Rectal smooth muscle tissue (tissue), 1 donor: ENCODE measurements around the gene CSTPP1.
A peak's percentile ranks its signal among the peaks of the same experiment; 100 is the strongest.

Experiments used
- H3K27ac ChIP-seq: one replicate; pipeline ENCODE4 v1.7.0; 2013; ENCODE audit warnings: low read depth, low read length, inconsistent platforms
- H3K27me3 ChIP-seq: one replicate; pipeline ENCODE4 v1.7.0; 2013; ENCODE audit warnings: low read length; ENCODE audit not compliant: control insufficient read depth, insufficient read depth
- H3K36me3 ChIP-seq: one replicate; pipeline ENCODE4 v1.7.0; 2013; ENCODE audit warnings: low read length; ENCODE audit not compliant: control insufficient read depth, insufficient read depth
- H3K4me1 ChIP-seq: one replicate; pipeline ENCODE4 v1.7.0; 2013; ENCODE audit warnings: low read length; ENCODE audit not compliant: control insufficient read depth, insufficient read depth
- H3K4me3 ChIP-seq: one replicate; pipeline ENCODE4 v1.7.0; 2013; ENCODE audit warnings: low read length
- H3K9ac ChIP-seq: one replicate; pipeline ENCODE4 v1.7.0; 2013; ENCODE audit warnings: low read length

CSTPP1 gene

DNA sequence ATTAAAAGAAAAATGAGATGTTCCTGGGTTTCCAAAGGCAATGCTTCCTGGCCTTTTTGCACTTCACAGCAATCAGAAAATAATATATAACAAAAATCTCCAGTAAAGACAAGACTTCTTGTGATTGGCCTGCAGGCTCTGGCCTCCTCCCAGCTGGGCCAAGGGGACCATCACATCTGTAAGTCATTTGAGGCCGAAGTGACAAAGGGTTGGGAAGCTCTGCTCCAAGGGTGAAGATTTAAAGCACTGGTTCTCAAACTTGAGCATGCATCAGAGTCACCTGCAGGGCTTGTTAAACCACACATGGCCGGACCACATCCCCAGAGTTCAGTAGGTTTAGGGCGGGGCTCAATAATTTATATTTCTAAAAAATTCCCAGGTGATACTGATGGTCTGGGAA, 208.0 kb downstream of the CSTPP1 start:
- H3K27me3 ChIP-seq = no peaks in the 10 kb centered on the region
- H3K36me3 ChIP-seq = no peaks in the 10 kb centered on the region
- H3K4me1 ChIP-seq = peaks cover 15% of the 10 kb centered on the region
- H3K4me3 ChIP-seq = no peak overlapping the region
- no peak overlapping the region for H3K27ac ChIP-seq
- H3K9ac ChIP-seq = no peak overlapping the region

DNA sequence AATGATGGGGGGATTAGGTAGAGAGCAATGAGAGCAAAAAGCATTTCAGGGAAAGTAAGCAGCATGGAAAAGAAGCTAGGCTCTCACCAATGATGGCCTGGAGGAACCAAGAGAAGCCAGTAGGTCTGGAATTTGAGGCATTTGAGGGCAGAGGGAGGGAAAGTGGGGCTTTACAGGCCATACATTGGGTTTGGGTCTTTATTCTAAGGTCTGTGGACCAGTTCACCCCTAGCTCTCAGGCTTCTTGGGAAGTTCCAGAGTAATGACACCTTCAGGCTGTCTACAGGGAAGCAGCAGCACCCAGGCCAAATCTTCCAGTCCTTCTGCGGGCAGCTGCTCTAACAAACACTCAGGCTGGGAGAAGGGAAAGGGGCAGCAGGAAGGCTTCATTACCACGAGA, 210.7 kb downstream of the CSTPP1 start:
- Histone ChIP-seq H3K9ac (no peak overlapping the region), H3K4me3 (no peak overlapping the region), H3K27me3 (no peaks in the 10 kb centered on the region), H3K4me1 (peaks cover 16% of the 10 kb centered on the region), H3K36me3 (peaks cover 2% of the 10 kb centered on the region), H3K27ac (no peak overlapping the region)

DNA sequence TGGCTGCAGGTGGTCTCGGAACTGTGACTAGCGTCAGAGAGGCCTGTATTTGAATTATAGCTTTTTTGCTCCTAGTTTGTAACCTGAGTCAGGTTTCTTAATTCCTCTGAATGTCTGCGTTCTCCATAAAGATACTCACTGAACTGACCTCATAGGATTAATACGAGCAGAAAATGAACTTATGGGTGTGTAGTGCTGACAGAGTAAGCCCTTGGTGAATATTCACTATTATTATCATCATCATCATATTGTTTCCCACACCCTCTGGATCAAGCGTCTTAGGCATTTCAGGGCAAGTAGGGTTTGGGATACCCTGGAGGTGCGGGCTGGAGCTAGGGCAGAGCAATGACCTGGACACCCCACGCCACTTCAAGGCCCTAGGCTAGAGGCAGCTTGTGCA, 211.1 kb downstream of the CSTPP1 start:
- Histone ChIP-seq H3K36me3 (peaks cover 2% of the 10 kb centered on the region), H3K4me1 (peaks cover 16% of the 10 kb centered on the region), H3K9ac (no peak overlapping the region), H3K4me3 (no peak overlapping the region), H3K27ac (no peak overlapping the region), H3K27me3 (no peaks in the 10 kb centered on the region)

DNA sequence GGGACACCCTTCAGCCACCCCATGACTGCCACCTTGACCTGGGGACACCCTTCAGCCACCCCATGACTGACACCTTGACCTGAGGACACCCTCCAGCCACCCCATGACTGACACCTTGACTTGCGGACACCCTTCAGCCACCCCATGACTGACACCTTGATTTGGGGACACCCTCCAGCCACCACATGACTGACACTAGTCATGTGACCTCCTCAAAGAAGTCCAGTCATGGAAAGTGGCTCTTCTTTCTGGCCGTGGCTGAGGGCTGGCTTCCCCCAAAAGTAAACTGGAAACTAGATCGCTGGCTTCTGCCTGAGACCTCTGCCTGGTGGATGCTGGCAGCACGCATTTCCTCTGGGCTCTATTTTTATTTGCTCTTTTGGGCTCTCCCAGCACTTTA, 211.7 kb downstream of the CSTPP1 start:
- Histone ChIP-seq H3K36me3 (peaks cover 2% of the 10 kb centered on the region), H3K4me1 (peaks cover 14% of the 10 kb centered on the region), H3K27me3 (no peaks in the 10 kb centered on the region), H3K4me3 (no peak overlapping the region), H3K27ac (no peak overlapping the region), H3K9ac (no peak overlapping the region)

DNA sequence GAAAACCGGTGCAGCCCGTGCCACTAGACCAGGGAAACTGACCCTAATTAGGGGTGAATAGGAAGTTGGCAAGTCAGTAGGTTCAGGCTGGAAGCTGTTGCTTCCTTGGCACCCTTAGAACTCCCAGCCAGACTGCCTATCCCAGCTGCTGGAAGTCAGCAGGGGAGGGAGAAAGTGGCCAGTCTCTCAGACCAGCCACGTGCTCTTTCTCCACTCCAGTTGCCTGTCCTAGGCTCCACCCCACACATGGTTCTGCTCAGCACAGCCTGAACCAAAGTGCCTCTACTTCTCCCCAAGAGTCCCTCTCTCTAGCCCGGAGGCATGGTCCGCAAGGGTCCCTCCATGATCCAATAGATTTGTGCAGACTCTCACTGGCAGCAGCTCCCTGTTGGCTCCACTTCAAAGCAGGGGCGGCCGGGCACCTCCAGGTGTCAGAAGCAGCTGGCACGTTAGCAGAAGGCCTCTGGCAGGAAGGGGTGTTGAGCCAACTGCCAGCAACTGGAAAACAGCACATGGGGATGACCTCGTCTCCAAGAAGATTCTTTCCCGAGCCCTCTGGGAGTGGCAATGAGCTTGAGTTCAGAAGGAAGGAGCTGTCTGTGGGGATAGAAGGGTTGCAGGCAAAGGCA, 212.5 kb downstream of the CSTPP1 start:
- Histone ChIP-seq H3K4me1 (peaks cover 14% of the 10 kb centered on the region), H3K27me3 (no peaks in the 10 kb centered on the region), H3K36me3 (peaks cover 2% of the 10 kb centered on the region), H3K4me3 (no peak overlapping the region), H3K9ac (no peak overlapping the region), H3K27ac (peak overlapping the region; percentile 46)

GRCh38 chr11:47149782-47150181, 213.2 kb downstream of the CSTPP1 start:
- H3K27ac ChIP-seq = peak overlapping the region; percentile 46

DNA sequence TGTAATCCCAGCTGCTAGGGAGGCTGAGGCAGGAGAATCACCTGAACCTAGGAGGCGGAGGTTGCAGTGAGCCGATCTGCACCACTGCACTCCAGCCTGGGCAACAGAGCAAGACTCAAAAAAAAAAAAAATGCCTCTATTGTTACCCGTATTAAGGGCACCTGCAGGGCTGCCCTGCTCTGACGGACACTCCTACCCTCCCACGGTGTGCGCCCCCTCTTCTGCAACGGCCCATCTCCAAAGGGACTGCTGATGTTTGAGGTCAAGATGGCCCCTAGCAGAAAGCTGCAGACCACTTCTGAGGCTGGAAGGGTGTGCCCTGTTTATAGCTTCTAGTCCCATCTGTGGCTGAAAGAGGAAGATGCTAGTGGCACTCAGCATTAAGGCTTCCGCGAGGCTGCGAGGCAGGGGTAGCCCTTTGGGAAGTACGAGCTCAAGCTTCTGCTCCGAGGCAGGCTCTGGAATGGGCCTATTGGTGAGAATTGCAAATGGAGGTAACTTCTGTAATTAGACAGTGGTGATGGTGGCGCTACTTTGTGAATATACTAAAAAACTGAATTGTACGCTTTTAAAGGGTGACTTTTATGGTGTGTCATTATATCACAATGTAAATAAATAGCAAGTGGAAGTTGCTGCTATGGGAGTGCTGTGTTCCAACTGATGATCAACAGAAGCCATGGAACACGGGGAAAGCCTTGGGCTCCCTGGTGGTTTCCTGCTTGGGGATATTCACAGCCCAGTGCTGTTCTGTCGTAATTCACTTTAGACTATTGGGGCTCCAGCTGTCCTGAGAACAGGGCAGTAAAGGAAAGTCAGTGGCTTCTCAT, 215.8 kb downstream of the CSTPP1 start:
- peaks cover 14% of the 10 kb centered on the region for H3K4me1 ChIP-seq
- no peaks in the 10 kb centered on the region for H3K27me3 ChIP-seq
- H3K9ac ChIP-seq = no peak overlapping the region
- H3K36me3 ChIP-seq = peaks cover 4% of the 10 kb centered on the region
- H3K27ac ChIP-seq = no peak overlapping the region
- no peak overlapping the region for H3K4me3 ChIP-seq

More at GRCh38 chr11:47149782-47150181, 213.2 kb downstream of the CSTPP1 start:
- Histone ChIP-seq H3K36me3 (peaks cover 2% of the 10 kb centered on the region), H3K4me1 (peaks cover 14% of the 10 kb centered on the region), H3K9ac (no peak overlapping the region), H3K27me3 (no peaks in the 10 kb centered on the region), H3K4me3 (no peak overlapping the region)

- no peak overlapping the region for H3K9ac ChIP-seq
- H3K36me3 ChIP-seq = peaks cover 4% of the 10 kb centered on the region
- peaks cover 14% of the 10 kb centered on the region for H3K4me1 ChIP-seq
- H3K27me3 ChIP-seq = no peaks in the 10 kb centered on the region
- no peak overlapping the region for H3K4me3 ChIP-seq
- no peak overlapping the region for H3K27ac ChIP-seq
These were observed 216.7 kb downstream of the CSTPP1 start for GRCh38 chr11:47152953-47153950.

GRCh38 chr11:47154616-47155570, 218.3 kb downstream of the CSTPP1 start:
- no peaks in the 10 kb centered on the region for H3K27me3 ChIP-seq
- H3K9ac ChIP-seq = no peak overlapping the region
- H3K36me3 ChIP-seq = peaks cover 4% of the 10 kb centered on the region
- no peak overlapping the region for H3K27ac ChIP-seq
- H3K4me1 ChIP-seq = peaks cover 2% of the 10 kb centered on the region
- H3K4me3 ChIP-seq = no peak overlapping the region

- Histone ChIP-seq H3K4me1 (peaks cover 2% of the 10 kb centered on the region), H3K4me3 (no peak overlapping the region), H3K36me3 (peaks cover 2% of the 10 kb centered on the region), H3K27me3 (no peaks in the 10 kb centered on the region), H3K27ac (no peak overlapping the region), H3K9ac (no peak overlapping the region)
These were observed 219.3 kb downstream of the CSTPP1 start for GRCh38 chr11:47155879-47156278.

DNA sequence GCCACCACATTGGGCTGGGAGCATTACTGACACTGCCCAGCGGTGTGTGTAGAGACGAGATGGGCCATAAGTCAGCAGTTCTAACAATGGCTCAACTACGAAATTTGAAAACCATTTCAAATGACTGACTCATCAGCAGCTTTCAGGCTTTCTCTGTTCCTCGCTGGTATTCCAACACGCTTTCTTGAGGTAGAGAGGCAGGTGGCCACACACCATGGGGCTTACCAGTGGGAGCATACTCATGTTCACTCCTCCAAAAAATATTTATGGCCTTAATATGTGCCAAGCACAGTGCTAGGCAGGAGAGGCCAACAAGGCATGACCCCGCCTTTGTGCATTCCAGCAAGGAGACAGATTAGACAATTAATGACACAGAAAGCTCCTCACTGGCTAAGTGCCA, 219.8 kb downstream of the CSTPP1 start:
- Histone ChIP-seq H3K36me3 (peaks cover 2% of the 10 kb centered on the region), H3K27ac (no peak overlapping the region), H3K27me3 (no peaks in the 10 kb centered on the region), H3K4me3 (no peak overlapping the region), H3K9ac (no peak overlapping the region), H3K4me1 (peaks cover 2% of the 10 kb centered on the region)
